ENCODE results near the gene PAQR5.
A peak's percentile ranks its signal among the peaks of the same experiment; 100 is the strongest.

Gene PAQR5

GRCh38 chr15:69298697-69299441 is at the start of gene PAQR5:
PAQR5 (plus strand) TSS chr15:69298912; CDS start chr15:69360081, 61,169 bp downstream.
- no peak within 1 kb of the TSS for H3K4me3 ChIP-seq (ENCODE audit: low read depth, low read length)
- TF ChIP-seq MAX (IDR thresholded peaks at IDR 0.05; ENCODE audit: low read depth, low read length): no peak
- TF ChIP-seq CTCF (IDR thresholded peaks at IDR 0.05; ENCODE audit: low read depth, low read length): no peak
- TF ChIP-seq POLR2A (IDR thresholded peaks at IDR 0.05; ENCODE audit: extremely low read depth, insufficient read length): no peak
- TF ChIP-seq MYC (IDR thresholded peaks at IDR 0.05; ENCODE audit: low read depth, low read length): no peak
- no peak for DNase-seq (ENCODE audit: low read depth)

- no peak for DNase-seq (ENCODE audit: low read depth)
- no peak overlapping the region for H3K4me3 ChIP-seq (ENCODE audit: low read depth, low read length)
These were observed 45.6 kb upstream of the PAQR5 start for GRCh38 chr15:69253156-69253555.

GRCh38 chr15:69265347-69265955 is 33.3 kb upstream of the PAQR5 start:
- DNase-seq (ENCODE audit: low read depth): peak; percentile 42
- TF ChIP-seq POLR2A (IDR thresholded peaks at IDR 0.05; ENCODE audit: extremely low read depth, insufficient read length): no peak
- TF ChIP-seq CTCF (IDR thresholded peaks at IDR 0.05; ENCODE audit: low read depth, low read length): peak; percentile 19
- no peak overlapping the region for H3K4me3 ChIP-seq (ENCODE audit: low read depth, low read length)

More at GRCh38 chr15:69253156-69253555, 45.6 kb upstream of the PAQR5 start:
- TF ChIP-seq MYC (IDR thresholded peaks at IDR 0.05; ENCODE audit: low read depth, low read length): no peak
- no peak for TF ChIP-seq CTCF (IDR thresholded peaks at IDR 0.05; ENCODE audit: low read depth, low read length)
- TF ChIP-seq MAX (IDR thresholded peaks at IDR 0.05; ENCODE audit: low read depth, low read length): no peak
- TF ChIP-seq POLR2A (IDR thresholded peaks at IDR 0.05; ENCODE audit: extremely low read depth, insufficient read length): no peak

- no peak for DNase-seq (ENCODE audit: low read depth)
- H3K4me3 ChIP-seq (ENCODE audit: low read depth, low read length): no peak overlapping the region
- TF ChIP-seq CTCF (IDR thresholded peaks at IDR 0.05; ENCODE audit: low read depth, low read length) (no peak), POLR2A (IDR thresholded peaks at IDR 0.05; ENCODE audit: extremely low read depth, insufficient read length) (no peak), MYC (IDR thresholded peaks at IDR 0.05; ENCODE audit: low read depth, low read length) (no peak)
These were observed 27.5 kb upstream of the PAQR5 start for GRCh38 chr15:69271217-69271616.

GRCh38 chr15:69272139-69272538 is 26.6 kb upstream of the PAQR5 start:
- no peak for DNase-seq (ENCODE audit: low read depth)

More at GRCh38 chr15:69272139-69272538, 26.6 kb upstream of the PAQR5 start:
- TF ChIP-seq CTCF (IDR thresholded peaks at IDR 0.05; ENCODE audit: low read depth, low read length) (no peak), POLR2A (IDR thresholded peaks at IDR 0.05; ENCODE audit: extremely low read depth, insufficient read length) (no peak), MAX (IDR thresholded peaks at IDR 0.05; ENCODE audit: low read depth, low read length) (no peak), MYC (IDR thresholded peaks at IDR 0.05; ENCODE audit: low read depth, low read length) (no peak)
- H3K4me3 ChIP-seq (ENCODE audit: low read depth, low read length): no peak overlapping the region

All from NB4 (cell line).